Breast epithelium (tissue), 4 donors: ENCODE results near the gene RYK. TPM values are rescaled to one million over a fixed set of nuclear protein-coding genes. Genes with fewer than 3 reads are reported as not detected.
A peak's percentile ranks its signal among the peaks of the same experiment; 100 is the strongest.
"Not testable (repeated sequence)": the region's sequence is repeated elsewhere in the genome, so short reads cannot be mapped to it uniquely, and the experiment has no call there.

ENCODE experiments used
- DNase-seq, 2 donors: peaks; one replicate each; pipeline ENCODE4 v3.0.0-alpha.2; 2019; ENCODE audit warnings: low spot score in 2 of 2
- H3K27ac ChIP-seq, 2 donors: fragments of 200-600 bp; sonication (generic) in 1 of 2; one replicate each; pipeline ENCODE4 v1.5.1; 2016 to 2019; ENCODE audit warnings: mild to moderate bottlenecking in 1 of 2
- H3K27me3 ChIP-seq, 2 donors: fragments of 200-600 bp; sonication (generic) in 1 of 2; one replicate each; pipeline versions ENCODE4 v1.5.1 to v1.6.0; 2017 to 2019; ENCODE audit warnings: control low read depth in 1 of 2, mild to moderate bottlenecking in 1 of 2
- H3K36me3 ChIP-seq: fragments of 200-600 bp; one replicate; pipeline ENCODE4 v1.5.1; 2019
- H3K4me1 ChIP-seq, 2 donors: fragments of 200-600 bp; sonication (generic); one replicate each; pipeline ENCODE4 v1.5.1; 2016 to 2019; ENCODE audit warnings: control low read depth in 1 of 2
- H3K4me3 ChIP-seq, 3 donors: fragments of 200-600 bp; sonication (generic); 1 replicate in 2 of 3; 2 replicates in 1 of 3; pipeline ENCODE4 v1.5.1; 2016 to 2019; ENCODE audit warnings: mild to moderate bottlenecking in 3 of 3, moderate library complexity in 2 of 3
- H3K9me3 ChIP-seq, 2 donors: fragments of 200-600 bp; sonication (generic) in 1 of 2; one replicate each; pipeline ENCODE4 v1.5.1; 2016 to 2019; ENCODE audit warnings: control low read depth in 1 of 2
- POLR2A ChIP-seq: fragments of 450-650 bp; IDR thresholded peaks from one replicate; pipeline ENCODE4 v1.6.1; 2016; ENCODE audit warnings: antibody characterized with exemption, mild to moderate bottlenecking, moderate library complexity
- POLR2AphosphoS5 ChIP-seq, 3 donors: sonication (generic); formaldehyde crosslinking; IDR thresholded peaks; one replicate each; pipeline ENCODE4 v1.6.1; 2017; ENCODE audit warnings: antibody characterized with exemption in 3 of 3
- intact Hi-C: fragments of 100-400 bp; cut with DNase I; formaldehyde crosslinking; loops from one replicate; pipeline ENCODE4 v1.15.1; 2023; ENCODE audit warnings: low total_unique reads
- total RNA-seq, 3 donors: library from RNA; depleted of rRNA; stranded (reverse); fragments of >200 nt; gene quantifications; one replicate each; pipeline ENCODE4 v1.1.0, GENCODE V29; 2016
- TF ChIP-seq, protein P1 (sequence below), 3 donors: fragments of 450-650 bp; IDR thresholded peaks; one replicate each; pipeline ENCODE4 v1.5.1; 2016 to 2017; ENCODE audit warnings: antibody characterized with exemption in 3 of 3, mild to moderate bottlenecking in 3 of 3, moderate library complexity in 3 of 3

Gene RYK
- total RNA-seq, 3 donors from 2014 or later: 77.9 to 153 (median 150) TPM

GRCh38 chr3:134201201-134202130 is 49.2 kb downstream of the RYK start:
- no peaks in the 10 kb centered on the region for H3K9me3 ChIP-seq
- peak overlapping the region in 1 of 2 donors; percentile 64 for H3K27ac ChIP-seq
- H3K4me3 ChIP-seq: no peak overlapping the region
- intact Hi-C loops: loop anchor here (10.0 kb wide), 1 partner anchor 277 kb away; no protein-coding TSS in a partner anchor
- H3K36me3 ChIP-seq: no peaks in the 10 kb centered on the region
- H3K27me3 ChIP-seq: no peaks in the 10 kb centered on the region
- no peaks in the 10 kb centered on the region for H3K4me1 ChIP-seq
- TF ChIP-seq, protein P1, sequence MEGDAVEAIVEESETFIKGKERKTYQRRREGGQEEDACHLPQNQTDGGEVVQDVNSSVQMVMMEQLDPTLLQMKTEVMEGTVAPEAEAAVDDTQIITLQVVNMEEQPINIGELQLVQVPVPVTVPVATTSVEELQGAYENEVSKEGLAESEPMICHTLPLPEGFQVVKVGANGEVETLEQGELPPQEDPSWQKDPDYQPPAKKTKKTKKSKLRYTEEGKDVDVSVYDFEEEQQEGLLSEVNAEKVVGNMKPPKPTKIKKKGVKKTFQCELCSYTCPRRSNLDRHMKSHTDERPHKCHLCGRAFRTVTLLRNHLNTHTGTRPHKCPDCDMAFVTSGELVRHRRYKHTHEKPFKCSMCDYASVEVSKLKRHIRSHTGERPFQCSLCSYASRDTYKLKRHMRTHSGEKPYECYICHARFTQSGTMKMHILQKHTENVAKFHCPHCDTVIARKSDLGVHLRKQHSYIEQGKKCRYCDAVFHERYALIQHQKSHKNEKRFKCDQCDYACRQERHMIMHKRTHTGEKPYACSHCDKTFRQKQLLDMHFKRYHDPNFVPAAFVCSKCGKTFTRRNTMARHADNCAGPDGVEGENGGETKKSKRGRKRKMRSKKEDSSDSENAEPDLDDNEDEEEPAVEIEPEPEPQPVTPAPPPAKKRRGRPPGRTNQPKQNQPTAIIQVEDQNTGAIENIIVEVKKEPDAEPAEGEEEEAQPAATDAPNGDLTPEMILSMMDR (IDR thresholded peaks at IDR 0.05): no peak
- TF ChIP-seq POLR2AphosphoS5 (IDR thresholded peaks at IDR 0.05): no peak
- TF ChIP-seq POLR2A: no peak
- DNase-seq: no peak

GRCh38 chr3:134199880-134200279 is 50.8 kb downstream of the RYK start:
- H3K4me1 ChIP-seq, H3K9me3 ChIP-seq, H3K4me3 ChIP-seq, H3K36me3 ChIP-seq, H3K27me3 ChIP-seq, H3K27ac ChIP-seq, DNase-seq: not testable (repeated sequence)
- intact Hi-C loops: loop anchor here (10.0 kb wide), 1 partner anchor 275 kb away; no protein-coding TSS in a partner anchor

DNA sequence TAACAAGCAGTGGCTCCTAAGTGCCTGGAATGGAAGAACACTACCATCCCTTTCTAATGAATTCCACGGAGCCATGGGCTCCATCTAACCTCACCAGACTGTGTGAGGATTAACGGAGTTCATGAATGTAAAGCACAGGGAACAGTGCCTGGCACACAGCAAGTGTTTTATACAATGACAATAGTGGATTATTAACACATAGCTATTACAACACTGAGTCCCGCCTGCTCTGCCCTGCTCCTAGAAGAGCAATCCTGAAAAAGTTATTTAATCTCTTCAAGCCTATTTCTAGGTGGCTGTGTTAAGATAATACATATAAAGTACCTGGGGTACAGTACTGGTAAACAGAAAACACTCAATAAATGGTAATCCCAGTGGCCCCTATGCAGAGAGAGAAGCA is 51.4 kb downstream of the RYK start:
- no peak overlapping the region for H3K27ac ChIP-seq
- H3K4me3 ChIP-seq: no peak overlapping the region
- TF ChIP-seq, protein P1 (IDR thresholded peaks at IDR 0.05): no peak
- TF ChIP-seq POLR2AphosphoS5 (IDR thresholded peaks at IDR 0.05): no peak
- TF ChIP-seq POLR2A: no peak
- intact Hi-C loops: no loop called here
- DNase-seq: no peak
- no peaks in the 10 kb centered on the region for H3K4me1 ChIP-seq
- H3K36me3 ChIP-seq: no peaks in the 10 kb centered on the region
- no peaks in the 10 kb centered on the region for H3K9me3 ChIP-seq
- no peaks in the 10 kb centered on the region for H3K27me3 ChIP-seq

DNA sequence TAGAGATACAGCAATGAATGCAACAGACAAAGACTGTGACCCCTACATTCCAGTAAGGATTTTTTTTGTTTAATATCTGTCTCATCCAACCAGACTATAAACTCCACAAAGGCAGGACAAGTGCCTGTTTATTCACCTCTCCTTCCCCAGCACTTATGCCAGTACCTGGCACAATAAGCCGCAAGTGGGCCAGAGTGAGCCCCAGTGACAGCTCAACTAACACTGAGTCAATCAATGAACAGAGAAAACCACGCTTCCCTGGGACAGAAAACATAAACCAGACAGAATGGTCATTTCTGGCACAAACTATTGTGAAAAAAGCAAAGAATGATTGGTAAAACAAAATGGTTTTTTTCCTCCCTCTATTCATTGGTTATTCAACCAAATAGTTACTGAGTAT is 52.2 kb downstream of the RYK start:
- Histone ChIP-seq H3K27ac (no peak overlapping the region), H3K36me3 (no peaks in the 10 kb centered on the region), H3K4me3 (no peak overlapping the region), H3K9me3 (no peaks in the 10 kb centered on the region), H3K27me3 (no peaks in the 10 kb centered on the region), H3K4me1 (no peaks in the 10 kb centered on the region)
- no peak for DNase-seq
- intact Hi-C loops: no loop called here
- TF ChIP-seq POLR2A (no peak), POLR2AphosphoS5 (IDR thresholded peaks at IDR 0.05) (no peak)
- TF ChIP-seq, protein P1 (IDR thresholded peaks at IDR 0.05): no peak

GRCh38 chr3:134197681-134198261 is 52.9 kb downstream of the RYK start:
- Histone ChIP-seq H3K27ac (no peak overlapping the region), H3K4me3 (no peak overlapping the region), H3K36me3 (no peaks in the 10 kb centered on the region), H3K9me3 (no peaks in the 10 kb centered on the region), H3K4me1 (no peaks in the 10 kb centered on the region), H3K27me3 (no peaks in the 10 kb centered on the region)
- intact Hi-C loops: no loop called here
- TF ChIP-seq POLR2A: no peak
- TF ChIP-seq, protein P1 (IDR thresholded peaks at IDR 0.05): peak; percentile 37 to 86 (median 71)
- no peak for DNase-seq
